Midbrain (tissue), 1 donor: ENCODE results near the gene SPN.
A peak's percentile ranks its signal among the peaks of the same experiment; 100 is the strongest.
"Not testable (repeated sequence)": the region's sequence is repeated elsewhere in the genome, so short reads cannot be mapped to it uniquely, and the experiment has no call there.

Source experiments
- DNase-seq: peaks from one replicate; lab custom pipeline; 2025; lab: John Stamatoyannopoulos, UW

The SPN gene

DNA sequence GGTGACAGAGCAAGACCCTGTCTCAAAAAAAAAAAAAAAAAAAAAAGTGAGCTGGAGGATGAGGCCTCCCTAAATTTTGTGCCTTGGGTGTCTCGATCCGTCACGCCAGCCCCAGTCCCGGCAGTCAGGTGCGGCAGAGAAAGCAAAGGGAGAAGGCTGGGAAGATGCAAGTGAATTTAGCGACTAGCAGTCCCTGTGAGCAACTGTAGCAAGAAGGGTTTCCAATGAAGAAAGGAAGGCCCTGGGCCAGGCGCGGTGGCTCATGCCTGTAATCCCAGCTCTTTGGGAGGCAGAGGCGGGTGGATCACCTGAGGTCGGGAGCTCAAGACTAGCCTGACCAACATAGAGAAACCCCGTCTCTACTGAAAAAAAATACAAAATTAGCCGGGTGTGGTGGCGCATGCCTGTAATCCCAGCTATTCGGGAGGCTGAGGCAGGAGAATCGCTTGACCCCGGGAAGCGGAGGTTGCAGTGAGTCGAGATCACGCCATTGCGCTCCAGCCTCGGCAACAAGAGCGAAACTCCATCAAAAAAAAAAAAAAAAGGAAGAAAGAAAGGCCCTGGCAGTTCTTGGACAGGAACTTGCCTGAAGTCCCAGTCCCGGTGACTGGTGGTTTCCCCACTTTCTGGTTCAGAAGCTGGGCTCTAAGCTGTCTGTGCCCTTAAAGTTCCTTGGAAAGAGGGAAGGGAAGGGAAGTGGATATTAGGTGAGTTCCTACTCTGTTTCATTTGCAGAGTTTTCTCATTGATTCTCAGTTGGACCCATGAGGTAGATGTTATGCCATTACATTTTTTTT is 14.1 kb downstream of the SPN start:
- no peak for DNase-seq

DNA sequence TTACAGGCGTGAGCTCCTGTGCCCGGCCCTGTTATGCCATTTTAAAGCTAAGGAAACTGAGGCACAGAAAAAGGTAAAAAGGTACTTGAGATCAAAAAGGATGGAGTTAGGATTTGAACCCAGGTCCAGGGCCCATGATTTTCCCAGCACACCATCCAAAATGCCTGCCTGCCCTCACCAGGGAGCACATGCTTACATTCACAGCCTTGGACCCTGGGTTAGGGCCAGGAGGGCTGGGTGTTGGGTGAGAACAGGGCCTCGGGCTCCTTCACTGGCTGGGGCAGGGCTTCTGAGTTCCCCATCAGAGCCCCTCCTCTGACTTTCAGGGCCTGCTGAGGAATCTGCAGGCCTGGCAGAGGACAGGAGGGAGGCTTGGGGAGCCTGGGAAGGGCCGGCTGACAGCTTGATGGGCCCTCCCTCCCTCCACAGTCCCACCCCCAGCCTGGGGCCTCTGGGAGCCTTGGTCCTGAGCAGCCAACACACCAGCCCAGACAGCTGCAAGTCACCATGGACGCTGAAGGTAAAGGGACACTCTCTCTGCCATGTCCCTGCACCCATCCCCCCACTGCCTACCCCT is 15.7 kb downstream of the SPN start, which contains the start of gene QPRT:
TSS of gene QPRT (plus strand) at position 490 of the 577 bp plus-strand sequence. CDS start at position 508, 18 bp downstream.
- peak; percentile 28 for DNase-seq

DNA sequence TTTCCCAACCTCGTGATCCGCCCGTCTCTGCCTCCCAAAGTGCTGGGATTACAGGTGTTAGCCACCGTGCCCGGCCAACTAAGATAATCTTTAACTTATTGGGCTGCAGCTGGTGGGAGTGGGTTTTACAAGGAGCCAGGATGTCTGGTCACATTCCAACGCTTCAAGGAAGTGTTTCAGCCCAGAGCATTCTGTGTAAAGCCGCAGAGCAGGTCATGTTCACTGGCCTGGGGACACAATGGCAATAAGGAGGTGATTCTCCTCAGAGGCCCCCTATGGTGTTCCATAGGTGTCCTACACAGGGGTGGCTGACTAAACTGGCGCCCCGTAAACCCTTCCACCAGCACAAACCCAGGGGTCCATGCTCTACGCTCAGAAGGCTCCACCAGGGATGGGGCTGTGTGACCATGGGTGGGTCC is 17.1 kb downstream of the SPN start:
- no peak for DNase-seq

DNA sequence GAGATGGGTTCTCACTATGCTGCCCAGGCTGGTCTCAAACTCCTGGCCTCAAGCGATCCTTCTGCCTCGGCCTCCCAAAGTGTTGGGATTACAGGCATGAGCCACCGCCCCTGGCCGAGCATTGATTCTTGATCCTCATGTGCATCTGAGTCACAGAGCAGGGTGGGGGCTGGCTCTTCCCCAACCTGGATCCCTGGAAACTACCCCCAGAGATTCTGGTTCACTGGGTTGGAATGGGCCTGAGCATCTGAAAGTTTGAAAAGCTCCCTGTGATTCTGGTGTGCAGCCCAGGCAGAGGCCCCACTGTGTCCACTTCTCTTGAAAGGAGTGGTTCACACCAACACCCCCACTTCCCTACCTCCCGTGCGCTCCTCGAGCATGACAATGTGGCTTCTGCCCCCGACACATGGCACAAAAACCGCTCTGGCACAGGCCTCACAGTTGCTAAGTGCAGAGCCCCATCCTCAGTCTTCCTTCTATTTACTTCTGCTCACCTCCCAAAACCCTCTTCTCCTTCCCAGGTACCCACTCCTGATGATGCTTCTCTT is 20.6 kb downstream of the SPN start:
- no peak for DNase-seq

DNA sequence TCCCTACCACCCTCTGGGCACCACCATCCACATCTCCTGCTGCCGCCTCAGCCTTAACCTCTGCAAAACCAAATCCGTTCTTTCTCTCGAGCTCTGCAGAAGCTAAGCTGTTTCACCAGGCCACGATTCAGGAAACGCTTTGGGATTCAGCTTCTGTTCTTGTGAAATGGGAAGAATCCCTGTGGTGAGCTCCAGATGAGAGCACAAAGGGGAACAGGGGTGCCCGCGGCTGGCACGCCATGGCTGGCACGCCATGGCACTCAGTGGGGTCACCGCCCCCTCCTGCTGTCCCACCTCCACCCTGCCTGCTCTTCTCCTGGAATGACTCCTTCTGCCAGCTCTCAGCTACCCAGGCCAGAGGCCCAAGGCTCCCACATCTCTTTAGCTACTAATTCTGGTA is 21.6 kb downstream of the SPN start:
- DNase-seq, result no peak

DNA sequence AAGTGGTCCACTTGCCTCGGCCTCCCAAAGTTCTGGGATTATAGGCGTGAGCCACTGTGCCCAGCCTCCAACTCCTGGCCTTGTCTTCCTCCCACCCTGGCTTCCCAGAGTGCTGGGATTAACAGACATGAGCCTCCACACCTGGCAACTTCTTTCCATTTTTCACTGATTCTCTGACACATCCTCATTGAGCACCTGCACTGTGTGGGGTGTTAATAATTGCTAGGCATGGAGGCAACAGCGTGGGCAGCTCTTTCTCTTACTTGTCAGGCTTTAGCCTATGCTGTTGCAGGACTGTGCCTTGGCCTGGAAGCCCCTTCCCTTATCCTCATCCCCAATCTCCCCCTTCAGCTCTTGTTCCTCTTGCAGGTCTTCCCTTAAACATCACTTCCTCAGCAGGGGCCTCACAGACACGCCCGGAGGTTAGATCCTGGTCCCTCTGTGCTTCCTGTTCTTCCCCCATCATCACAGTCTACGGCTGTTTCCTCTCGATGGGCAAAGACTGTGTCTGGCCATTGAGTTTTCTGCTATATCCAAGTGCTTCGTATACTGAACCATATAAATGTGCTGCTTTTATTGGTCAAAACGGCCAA is 23.8 kb downstream of the SPN start:
- no peak for DNase-seq

DNA sequence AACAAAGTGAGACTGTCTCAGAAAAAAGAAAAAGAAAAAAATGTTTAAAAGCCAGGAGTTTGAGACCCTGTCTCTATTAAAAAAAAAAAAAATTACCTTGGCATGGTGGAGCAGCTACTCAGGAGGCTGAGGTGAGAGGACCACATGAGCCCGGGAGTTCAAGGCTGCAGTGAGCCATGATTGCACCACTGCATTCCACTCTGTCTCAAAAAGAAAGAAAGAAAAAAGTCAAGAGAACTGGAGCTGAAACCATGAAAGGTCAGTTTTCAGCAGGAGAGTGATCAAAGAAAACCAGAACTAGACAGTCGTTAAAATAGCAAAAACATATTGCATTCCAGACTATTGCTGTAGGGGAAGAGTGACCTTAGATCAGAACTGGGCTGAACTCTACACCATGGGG is 24.7 kb downstream of the SPN start:
- DNase-seq, result no peak

DNA sequence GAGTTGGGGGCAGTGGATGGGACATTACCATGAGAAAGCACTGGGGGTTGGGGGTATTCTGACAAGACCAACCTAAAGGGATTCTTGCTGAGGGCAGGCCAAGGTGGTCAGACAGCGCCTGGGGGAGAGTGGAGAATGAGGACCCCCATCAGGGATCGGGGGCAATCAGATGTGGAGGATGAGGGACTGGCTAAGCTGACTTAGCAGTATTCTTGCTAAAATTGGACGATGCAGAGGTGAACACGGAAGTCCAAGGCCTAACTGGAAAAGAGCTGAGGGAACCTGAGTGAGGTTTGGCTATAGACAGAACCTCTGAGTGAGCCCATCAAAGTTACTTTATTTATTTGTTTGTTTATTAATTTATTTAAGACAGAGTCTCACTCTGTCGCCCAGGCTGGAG is 25.1 kb downstream of the SPN start:
- no peak for DNase-seq

DNA sequence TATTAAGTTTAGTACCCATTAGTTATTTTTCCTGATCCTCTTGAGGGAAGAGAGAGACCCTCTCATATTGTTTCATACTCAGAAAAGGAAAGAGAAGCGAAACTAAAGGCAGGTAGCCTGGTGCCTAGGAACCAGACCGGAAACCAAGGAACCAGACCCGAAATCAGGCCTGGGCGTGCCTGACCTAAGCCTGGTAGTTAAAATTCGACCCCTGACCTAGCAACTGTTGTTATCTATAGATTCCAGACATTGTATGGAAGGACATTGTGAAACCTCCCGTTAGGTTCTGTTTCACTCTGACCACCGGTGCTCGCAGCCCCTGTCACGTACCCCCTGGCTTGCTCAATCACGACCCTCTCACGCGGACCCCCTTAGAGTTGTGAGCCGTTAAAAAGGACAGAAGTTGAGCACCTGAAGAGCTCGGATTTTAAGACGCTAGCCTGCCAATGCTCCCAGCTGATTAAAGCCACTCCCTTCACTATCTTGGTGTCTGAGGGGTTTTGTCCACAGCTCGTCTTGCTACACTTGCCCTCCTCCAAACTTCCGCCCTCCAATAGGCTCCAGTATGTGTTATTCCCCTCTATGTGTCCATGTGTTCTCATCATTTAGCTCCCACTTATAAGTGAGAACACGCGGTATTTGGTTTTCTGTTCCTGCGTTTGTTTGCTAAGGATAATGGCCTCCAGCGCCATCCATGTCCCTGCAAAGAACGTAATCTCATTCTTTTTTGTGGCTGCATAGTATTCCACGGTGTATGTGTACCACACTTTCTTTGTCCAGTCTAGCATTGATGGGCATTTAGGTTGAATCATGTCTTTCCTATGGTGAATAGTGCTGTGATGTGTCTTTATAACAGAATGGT is 26.7 kb downstream of the SPN start:
- not testable (repeated sequence) for DNase-seq

DNA sequence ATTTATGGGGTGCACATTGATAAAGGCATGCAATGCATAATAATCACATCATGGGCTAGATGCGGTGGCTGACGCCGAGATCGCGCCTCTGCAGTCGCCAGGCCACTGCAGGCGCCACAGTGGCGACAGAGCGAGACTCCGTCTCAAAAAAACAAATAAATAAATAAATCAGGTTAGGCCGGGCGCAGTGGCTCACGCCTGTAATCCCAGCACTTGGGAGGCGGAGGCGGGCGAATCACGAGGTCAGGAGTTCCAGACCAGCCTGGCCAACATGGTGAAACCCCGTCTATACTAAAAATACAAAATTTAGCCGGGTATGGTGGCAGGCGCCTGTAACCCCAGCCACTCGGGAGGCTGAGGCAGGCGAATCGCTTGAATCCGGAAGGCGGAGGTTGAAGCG is 29.6 kb downstream of the SPN start:
- not testable (repeated sequence) for DNase-seq

DNA sequence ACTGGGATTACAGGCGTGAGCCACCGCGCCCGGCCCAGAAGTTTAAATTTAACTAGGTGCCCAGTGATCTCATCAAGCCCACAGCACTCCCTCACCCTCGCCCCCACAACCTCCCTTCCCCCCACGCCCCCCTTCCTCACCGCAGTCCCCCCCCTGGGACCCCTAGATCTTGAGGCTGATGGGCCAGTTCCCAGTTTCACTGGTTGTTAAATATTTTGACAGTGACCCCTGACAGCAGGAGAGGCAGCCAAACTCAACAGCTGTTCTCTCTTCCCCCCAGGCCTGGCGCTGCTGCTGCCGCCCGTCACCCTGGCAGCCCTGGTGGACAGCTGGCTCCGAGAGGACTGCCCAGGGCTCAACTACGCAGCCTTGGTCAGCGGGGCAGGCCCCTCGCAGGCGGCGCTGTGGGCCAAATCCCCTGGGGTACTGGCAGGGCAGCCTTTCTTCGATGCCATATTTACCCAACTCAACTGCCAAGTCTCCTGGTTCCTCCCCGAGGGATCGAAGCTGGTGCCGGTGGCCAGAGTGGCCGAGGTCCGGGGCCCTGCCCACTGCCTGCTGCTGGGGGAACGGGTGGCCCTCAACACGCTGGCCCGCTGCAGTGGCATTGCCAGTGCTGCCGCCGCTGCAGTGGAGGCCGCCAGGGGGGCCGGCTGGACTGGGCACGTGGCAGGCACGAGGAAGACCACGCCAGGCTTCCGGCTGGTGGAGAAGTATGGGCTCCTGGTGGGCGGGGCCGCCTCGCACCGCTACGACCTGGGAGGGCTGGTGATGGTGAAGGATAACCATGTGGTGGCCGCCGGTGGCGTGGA is 31.5 kb downstream of the SPN start:
- DNase-seq, result no peak

DNA sequence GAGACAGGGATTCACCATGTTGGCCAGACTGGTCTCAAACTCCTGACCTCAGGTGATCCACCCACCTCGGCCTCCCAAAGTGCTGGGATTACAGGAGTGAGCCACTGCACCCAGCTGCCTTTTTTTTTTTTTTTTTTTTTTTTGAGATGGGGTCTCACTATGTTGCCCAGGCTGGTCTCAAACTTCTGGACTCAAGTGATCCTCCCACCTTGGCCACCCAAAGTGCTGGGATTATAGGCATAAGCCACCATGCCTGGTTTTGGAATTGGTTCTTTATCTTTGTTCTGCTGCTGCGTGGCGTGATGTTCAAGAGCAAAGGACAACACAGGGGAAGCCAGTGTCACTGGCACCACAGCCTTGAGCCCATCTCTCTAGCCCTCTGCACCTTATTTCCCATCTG is 32.6 kb downstream of the SPN start:
- not testable (repeated sequence) for DNase-seq

DNA sequence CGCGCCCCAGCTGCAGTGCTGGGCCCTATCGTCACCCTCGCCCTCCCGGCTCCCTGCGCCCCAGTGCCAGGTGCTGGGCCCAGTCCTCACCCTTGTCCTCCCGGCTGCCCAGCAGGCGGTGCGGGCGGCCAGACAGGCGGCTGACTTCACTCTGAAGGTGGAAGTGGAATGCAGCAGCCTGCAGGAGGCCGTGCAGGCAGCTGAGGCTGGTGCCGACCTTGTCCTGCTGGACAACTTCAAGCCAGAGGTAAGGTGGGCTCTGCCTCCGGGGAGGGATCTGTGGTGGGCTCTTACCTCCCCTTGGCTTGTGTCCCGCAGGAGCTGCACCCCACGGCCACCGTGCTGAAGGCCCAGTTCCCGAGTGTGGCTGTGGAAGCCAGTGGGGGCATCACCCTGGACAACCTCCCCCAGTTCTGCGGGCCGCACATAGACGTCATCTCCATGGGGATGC is 33.9 kb downstream of the SPN start:
- DNase-seq, result no peak

DNA sequence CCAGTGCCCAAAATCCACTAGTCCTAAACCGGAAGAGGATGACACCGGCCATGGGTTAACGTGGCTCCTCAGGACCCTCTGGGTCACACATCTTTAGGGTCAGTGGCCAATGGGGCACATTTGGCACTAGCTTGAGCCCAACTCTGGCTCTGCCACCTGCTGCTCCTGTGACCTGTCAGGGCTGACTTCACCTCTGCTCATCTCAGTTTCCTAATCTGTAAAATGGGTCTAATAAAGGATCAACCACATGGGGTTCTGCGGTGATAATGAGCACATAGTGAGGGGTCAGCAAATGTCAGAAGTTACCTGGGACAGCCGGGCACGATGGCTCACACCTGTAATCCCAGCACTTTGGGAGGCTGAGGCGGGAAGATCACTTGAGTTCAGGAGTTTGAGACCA is 34.3 kb downstream of the SPN start:
- no peak for DNase-seq

DNA sequence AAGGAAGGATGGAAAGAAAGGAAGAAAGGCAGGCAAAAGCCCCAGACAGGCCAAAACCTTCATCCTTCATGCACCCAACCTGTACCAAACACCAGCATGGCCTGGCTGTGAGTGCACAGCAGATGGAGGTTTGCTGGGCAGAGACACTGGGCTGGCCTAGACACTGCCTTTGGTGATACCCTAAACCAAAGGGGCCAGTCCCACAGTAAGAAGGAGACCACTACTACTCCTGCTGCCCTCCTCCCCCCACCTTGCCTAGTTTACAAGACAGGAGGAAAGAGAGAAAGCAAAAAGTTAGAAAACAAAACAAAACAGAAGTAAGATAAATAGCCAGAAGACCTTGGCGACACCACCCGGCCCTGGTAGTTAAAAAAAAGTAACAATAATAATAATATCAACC is 35.0 kb downstream of the SPN start:
- no peak for DNase-seq

DNA sequence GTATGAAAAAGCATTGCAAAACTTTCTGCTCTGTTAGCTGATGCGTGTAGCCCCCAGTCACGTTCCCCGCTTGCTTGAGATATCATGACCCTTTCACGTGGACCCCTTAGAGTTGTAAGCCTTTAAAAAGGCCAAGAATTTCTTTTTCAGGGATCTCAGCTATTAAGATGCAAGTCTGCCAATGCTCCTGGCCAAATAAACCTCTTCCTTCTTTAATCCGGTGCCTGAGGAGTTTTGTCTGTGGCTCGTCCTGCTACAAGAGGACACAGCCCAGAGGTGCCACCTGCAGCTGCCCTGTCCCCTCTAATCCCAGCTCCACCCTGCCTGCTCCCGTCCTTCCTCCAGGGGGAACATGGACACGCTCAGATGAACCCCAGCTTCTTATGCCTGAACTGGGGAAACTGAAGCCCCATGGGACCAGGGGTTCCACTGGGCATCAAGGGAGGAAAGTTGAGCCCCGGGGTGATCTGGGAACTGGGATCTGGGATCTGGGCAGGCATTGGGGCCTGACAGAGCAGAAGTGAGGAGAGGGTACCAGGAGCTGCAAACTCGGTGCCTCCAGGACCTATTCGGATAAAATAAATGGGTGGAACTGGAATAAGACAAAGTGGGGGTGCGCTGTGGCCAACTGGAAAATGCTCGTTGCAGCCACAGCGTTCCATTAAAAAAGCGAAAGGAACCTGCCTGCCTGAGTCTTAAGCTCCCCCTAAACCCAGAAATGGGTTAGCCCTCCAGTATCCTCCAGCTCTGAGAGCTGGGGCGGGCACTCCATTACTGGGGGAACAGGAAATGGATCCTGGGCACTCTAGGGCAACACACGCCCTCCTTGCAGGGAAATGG is 35.7 kb downstream of the SPN start:
- no peak for DNase-seq

DNA sequence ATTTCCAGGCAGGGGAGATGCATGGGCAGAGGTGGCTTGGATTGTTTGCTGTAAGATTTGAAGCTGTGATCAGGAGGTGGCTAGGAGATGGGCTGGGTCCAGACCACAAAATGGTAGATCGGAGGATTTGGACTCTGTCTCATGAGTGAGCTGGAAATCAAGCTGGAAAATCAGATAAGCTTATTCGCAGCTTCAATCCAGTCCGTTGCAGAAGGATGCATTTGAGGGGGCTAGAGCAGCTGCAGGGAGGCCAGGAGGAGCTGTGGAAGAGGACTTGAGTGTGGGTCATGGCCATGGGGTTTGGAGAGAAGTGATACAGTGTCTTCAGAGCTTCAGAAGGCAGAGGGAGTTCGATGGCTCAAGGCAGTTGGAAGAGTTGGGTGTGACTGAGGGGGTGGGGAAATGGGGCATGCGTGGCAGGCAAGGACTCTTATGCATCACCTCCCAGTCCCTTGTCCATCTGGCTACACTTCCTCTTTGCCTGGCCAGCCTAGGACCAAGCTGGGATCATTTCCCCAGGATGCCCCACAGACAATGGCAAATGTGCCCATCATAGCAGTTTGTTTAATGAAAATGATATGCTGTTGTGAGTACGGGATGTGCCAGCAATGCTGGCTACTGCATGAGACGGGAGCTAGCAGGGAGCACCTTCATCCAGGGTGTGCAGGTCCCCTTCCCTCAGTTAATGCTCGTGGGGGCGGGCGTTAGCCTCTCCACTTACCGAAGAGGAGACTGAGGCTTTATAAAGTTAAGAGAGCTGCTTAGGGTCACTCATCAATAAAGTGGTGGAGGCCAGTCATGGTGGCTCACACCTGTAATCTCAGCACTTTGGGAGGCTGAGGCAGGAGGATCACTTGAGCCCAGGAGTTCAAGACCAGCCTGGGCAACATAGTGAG is 36.5 kb downstream of the SPN start:
- no peak for DNase-seq

DNA sequence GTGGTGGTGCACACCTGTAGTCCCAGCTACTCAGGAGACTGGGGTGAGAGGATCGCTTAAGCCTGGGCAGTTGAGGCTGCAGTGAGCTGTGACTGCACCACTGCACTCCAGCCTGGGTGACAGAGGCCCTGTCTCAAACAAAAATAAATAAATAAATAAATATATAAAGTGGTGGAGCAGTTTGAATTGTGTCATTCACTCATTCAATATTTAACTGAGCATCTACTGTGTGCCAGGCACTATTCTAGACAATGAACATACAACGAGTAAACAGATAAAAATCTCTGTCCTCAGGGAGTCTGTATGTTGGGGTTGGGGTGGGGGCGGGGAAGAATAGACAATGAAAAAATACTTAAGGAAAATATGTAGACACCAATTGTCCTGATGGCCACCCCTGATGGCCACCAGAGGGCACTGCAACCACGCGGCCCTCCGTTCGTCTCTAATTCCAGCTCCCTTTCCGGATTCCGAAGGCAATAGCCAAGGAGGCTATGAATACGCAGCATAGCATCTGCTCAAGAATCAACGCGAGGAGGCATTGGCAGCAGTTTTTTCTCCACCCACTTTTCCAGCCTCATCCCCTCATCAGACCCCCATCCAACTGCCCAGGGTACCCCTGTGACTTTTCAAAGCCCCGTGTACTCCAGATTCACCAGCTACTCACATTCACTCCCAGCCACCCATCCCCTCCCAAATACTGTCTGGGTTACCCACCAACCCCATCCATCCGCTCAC is 37.4 kb downstream of the SPN start:
- peak; percentile 36 for DNase-seq

DNA sequence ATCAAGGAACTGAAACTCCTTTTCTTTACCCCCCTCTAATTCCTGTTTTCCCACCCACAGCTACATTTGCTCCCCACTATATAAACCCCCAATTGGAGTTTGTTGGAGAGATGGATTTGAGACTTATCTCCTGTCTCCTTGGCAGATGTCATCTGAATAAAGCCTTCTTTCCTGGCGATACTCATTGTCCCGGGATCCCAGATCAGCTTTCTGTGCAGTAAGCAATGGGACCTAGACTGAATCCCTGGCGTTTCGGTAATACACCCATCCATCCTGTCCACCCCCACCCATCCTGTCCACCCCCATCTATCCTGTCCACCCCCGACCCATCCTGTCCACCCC is 38.1 kb downstream of the SPN start:
- DNase-seq, result no peak
